Fibroblast of mammary gland (primary cell): ENCODE measurements around the gene NHSL1.

Source experiments
- DNase-seq: peaks from one replicate; pipeline ENCODE4 v3.0.0-alpha.2; 2010; ENCODE audit warnings: low read depth
- H3K4me3 ChIP-seq: 2 replicates; pipeline ENCODE4 v1.5.1; 2011; ENCODE audit warnings: low read depth, mild to moderate bottlenecking, low read length, moderate library complexity; ENCODE audit not compliant: control insufficient read depth
- TF ChIP-seq, protein P1 (sequence below): conservative IDR thresholded peaks from 2 replicates; pipeline ENCODE4 v1.5.1; 2011; ENCODE audit warnings: low read depth, low read length, inconsistent platforms; ENCODE audit not compliant: control insufficient read depth, insufficient read depth

Gene NHSL1

DNA sequence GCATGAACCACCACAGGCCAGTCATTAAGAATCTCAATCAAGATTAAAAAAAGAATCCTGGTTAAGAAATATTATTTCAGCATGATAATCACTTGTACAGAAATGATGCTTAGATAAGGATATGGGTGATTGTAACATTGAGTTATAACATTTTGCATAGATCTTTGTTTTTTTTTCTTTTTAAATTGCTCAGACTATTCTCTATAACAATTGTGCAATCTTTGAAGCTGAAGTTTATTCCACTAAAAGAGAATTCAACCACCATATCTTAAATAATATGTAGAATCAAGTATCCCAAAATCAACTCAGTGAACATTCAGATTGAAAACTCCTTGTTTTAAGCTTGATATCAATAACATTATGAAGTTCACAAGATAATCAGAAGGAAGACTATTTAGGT, 122.3 kb downstream of the NHSL1 start:
- TF ChIP-seq, protein P1, sequence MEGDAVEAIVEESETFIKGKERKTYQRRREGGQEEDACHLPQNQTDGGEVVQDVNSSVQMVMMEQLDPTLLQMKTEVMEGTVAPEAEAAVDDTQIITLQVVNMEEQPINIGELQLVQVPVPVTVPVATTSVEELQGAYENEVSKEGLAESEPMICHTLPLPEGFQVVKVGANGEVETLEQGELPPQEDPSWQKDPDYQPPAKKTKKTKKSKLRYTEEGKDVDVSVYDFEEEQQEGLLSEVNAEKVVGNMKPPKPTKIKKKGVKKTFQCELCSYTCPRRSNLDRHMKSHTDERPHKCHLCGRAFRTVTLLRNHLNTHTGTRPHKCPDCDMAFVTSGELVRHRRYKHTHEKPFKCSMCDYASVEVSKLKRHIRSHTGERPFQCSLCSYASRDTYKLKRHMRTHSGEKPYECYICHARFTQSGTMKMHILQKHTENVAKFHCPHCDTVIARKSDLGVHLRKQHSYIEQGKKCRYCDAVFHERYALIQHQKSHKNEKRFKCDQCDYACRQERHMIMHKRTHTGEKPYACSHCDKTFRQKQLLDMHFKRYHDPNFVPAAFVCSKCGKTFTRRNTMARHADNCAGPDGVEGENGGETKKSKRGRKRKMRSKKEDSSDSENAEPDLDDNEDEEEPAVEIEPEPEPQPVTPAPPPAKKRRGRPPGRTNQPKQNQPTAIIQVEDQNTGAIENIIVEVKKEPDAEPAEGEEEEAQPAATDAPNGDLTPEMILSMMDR, result no peak
- no peak overlapping the region for H3K4me3 ChIP-seq
- DNase-seq, result no peak

DNA sequence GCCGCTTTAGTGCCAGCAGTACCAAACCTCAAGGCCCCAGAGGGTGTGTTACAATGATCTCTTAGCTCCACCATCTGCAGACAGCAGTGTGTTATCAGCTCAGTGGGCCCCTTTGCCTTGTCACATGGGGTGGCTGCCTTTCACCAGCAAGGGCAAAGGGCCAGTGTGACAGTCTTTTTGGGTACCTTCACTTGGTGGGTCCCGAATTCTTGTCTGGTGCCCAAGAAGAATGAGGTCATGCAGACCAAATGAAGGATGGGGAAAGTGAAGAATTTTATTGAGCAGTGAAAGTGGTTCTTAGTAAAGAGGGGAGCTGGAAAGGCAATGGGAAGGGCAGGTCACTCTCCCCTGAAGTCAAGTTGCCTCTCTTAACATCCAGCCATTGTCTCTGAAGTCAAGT, 124.5 kb downstream of the NHSL1 start:
- no peak overlapping the region for H3K4me3 ChIP-seq
- TF ChIP-seq, protein P1, result no peak
- no peak for DNase-seq

DNA sequence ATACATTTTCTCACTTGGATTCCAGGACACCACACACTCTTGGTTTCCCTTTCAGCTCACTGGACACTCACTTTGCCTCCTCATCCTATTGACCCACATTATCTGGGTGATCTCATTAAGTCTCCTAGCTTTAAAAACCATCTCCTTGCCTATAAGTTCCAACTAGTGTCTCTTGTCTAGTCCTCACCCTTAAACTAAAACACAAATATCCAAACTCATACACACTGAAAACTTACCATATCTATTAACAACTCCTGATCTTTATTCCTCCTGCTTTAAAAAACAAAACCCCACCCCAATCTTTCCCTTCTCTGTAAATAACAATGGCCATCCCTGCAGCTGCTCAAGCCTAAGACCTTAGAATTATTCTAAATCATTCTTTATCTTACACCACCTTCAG, 125.1 kb downstream of the NHSL1 start:
- H3K4me3 ChIP-seq, result no peak overlapping the region
- no peak for DNase-seq
- TF ChIP-seq, protein P1, result no peak

DNA sequence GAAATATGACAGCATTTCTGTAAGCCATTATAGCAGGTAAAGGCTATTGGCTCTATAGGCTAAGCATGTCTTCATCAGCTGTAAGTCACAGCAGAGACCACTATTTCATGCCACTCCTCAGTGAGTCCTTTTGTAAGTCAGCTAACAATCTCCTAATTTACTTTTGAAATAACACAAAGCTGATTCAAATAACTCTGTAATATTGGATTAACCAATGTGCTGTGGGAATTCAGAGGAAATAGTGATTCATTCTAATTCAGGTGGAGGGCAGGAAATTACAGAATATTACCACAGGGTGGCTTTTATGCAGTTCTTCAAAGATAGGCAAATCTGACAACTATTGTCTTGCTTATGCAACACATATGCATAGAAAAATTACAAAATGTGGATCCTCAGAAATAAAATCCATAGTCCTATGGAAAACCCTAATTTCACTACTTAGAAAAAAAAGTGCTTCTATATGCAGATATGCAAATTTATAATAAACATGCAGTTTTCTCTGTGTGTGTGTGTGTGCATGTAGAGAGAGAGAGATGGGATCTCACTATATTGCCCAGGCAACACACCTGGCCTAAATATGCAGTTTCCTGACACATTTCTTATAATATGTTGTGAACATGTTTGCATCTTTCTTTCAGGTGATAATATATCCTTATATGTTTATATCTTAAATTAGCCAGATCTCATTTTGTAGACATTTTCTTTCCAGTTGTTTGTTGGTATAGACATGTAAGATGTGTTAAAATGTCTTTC, 126.4 kb downstream of the NHSL1 start:
- H3K4me3 ChIP-seq, result no peak overlapping the region
- TF ChIP-seq, protein P1, result no peak
- peak; percentile 46 for DNase-seq
